HL-60/S4 treated with retinoic acid at 250 ng/mL for 4 days and 3 days (cell line): ENCODE measurements around the gene SCP2.
"Not testable (repeated sequence)": the region's sequence is repeated elsewhere in the genome, so short reads cannot be mapped to it uniquely, and the experiment has no call there.

Experiments used
- in situ Hi-C: fragments of 300-500 bp; cut with MboI; formaldehyde crosslinking; loops from 2 replicates; pipeline ENCODE4 v1.7.0; 2022; ENCODE audit warnings: low sequenced_read_pairs

The SCP2 gene

GRCh38 chr1:52963101-52963500, 36.0 kb downstream of the SCP2 start:
- in situ Hi-C loops, result no loop called here

- in situ Hi-C loops, result no loop called here
These were observed 40.6 kb downstream of the SCP2 start for GRCh38 chr1:52967666-52968065.

GRCh38 chr1:52969234-52969633, 42.2 kb downstream of the SCP2 start:
- in situ Hi-C loops, result not testable (repeated sequence)

- in situ Hi-C loops, result no loop called here
These were observed 43.1 kb downstream of the SCP2 start for GRCh38 chr1:52970149-52970548.

GRCh38 chr1:52973841-52974240, 46.8 kb downstream of the SCP2 start:
- in situ Hi-C loops, result no loop called here

GRCh38 chr1:52976183-52977035, 49.3 kb downstream of the SCP2 start:
- in situ Hi-C loops, result no loop called here

- in situ Hi-C loops, result no loop called here
These were observed 51.0 kb downstream of the SCP2 start for GRCh38 chr1:52978045-52978444.

GRCh38 chr1:52992733-52993132, 65.7 kb downstream of the SCP2 start:
- in situ Hi-C loops, result not testable (repeated sequence)

- in situ Hi-C loops, result no loop called here
These were observed 67.6 kb downstream of the SCP2 start for GRCh38 chr1:52994656-52995055.

- in situ Hi-C loops, result no loop called here
These were observed 69.6 kb downstream of the SCP2 start for GRCh38 chr1:52996653-52997052.

GRCh38 chr1:53001128-53001527, 74.1 kb downstream of the SCP2 start:
- in situ Hi-C loops, result no loop called here

- in situ Hi-C loops, result not testable (repeated sequence)
These were observed 79.5 kb downstream of the SCP2 start for GRCh38 chr1:53006612-53007011.

- in situ Hi-C loops, result not testable (repeated sequence)
These were observed 83.2 kb downstream of the SCP2 start for GRCh38 chr1:53010247-53010646.

- in situ Hi-C loops, result no loop called here
These were observed 84.1 kb downstream of the SCP2 start for GRCh38 chr1:53011175-53011574.

GRCh38 chr1:53014791-53015507, 87.9 kb downstream of the SCP2 start:
- in situ Hi-C loops, result no loop called here

- in situ Hi-C loops, result no loop called here
These were observed 88.4 kb downstream of the SCP2 start for GRCh38 chr1:53015508-53015860.

- in situ Hi-C loops, result no loop called here
These were observed 89.6 kb downstream of the SCP2 start for GRCh38 chr1:53016705-53017104.

GRCh38 chr1:53020588-53020987, 93.5 kb downstream of the SCP2 start:
- in situ Hi-C loops, result no loop called here

GRCh38 chr1:53022179-53022578, 95.1 kb downstream of the SCP2 start:
- in situ Hi-C loops, result no loop called here

- in situ Hi-C loops, result no loop called here
These were observed 96.5 kb downstream of the SCP2 start for GRCh38 chr1:53023546-53023945.

GRCh38 chr1:53024117-53024516, 97.0 kb downstream of the SCP2 start:
- in situ Hi-C loops, result no loop called here

GRCh38 chr1:53025034-53025768, 98.1 kb downstream of the SCP2 start:
- in situ Hi-C loops, result no loop called here
